GM12874 (cell line): Measurements from ENCODE around the gene FBXW12.
A peak's percentile ranks its signal among the peaks of the same experiment; 100 is the strongest.

ENCODE experiments used
- TF ChIP-seq, protein P1 (sequence below): IDR thresholded peaks from 2 replicates; pipeline ENCODE4 v1.5.1; 2011; ENCODE audit warnings: low read depth, mild to moderate bottlenecking, control low read depth, low read length, moderate library complexity; ENCODE audit not compliant: insufficient read depth

FBXW12 gene

DNA sequence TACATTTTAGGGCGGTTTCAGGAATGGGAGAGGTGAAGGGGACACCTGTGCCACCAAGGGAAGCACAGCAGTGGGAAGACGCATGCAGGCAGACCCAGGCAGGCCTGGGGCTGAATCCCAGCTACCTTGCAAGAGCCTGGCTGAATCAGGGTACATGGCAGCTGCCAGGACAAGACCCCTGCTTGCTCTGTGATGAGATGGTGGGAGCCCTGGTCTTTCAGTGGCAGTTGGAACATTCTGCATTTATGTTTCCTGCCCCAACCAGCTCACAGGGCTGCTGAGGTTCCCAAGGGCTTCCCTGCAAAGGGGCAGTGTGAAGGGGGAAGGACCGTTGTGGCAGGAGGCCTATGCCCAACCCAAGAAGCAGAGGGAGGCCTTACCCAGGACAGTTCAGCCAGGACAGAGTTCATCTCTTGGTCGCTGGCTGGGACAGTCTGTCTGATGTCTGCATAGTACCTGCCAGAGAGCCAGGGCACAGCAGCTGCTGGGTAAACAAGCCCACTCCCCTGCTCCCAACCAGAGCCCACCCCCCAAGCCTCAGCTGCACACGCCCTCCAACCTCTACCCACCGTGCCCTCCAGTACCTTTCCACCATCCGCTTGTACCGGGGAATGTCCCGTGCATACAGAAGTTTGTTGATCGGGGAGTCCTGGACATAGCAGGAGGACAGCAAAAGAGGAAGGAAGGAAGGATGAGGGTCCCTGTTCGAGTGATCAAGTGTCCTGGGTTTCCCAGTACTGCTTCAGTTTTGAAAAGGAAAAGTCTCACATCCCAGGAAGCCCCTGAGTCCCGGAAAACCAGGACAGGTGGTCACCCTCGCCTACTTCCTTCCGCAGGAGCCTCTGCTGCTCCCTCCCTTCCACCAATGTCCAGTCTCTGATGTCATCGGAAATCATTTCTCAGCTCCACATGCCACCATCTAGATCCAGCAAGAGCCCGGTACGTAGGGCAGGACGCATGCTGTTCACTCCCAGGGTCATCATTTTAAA is 34.7 kb downstream of the FBXW12 start:
- TF ChIP-seq, protein P1, sequence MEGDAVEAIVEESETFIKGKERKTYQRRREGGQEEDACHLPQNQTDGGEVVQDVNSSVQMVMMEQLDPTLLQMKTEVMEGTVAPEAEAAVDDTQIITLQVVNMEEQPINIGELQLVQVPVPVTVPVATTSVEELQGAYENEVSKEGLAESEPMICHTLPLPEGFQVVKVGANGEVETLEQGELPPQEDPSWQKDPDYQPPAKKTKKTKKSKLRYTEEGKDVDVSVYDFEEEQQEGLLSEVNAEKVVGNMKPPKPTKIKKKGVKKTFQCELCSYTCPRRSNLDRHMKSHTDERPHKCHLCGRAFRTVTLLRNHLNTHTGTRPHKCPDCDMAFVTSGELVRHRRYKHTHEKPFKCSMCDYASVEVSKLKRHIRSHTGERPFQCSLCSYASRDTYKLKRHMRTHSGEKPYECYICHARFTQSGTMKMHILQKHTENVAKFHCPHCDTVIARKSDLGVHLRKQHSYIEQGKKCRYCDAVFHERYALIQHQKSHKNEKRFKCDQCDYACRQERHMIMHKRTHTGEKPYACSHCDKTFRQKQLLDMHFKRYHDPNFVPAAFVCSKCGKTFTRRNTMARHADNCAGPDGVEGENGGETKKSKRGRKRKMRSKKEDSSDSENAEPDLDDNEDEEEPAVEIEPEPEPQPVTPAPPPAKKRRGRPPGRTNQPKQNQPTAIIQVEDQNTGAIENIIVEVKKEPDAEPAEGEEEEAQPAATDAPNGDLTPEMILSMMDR = no peak

DNA sequence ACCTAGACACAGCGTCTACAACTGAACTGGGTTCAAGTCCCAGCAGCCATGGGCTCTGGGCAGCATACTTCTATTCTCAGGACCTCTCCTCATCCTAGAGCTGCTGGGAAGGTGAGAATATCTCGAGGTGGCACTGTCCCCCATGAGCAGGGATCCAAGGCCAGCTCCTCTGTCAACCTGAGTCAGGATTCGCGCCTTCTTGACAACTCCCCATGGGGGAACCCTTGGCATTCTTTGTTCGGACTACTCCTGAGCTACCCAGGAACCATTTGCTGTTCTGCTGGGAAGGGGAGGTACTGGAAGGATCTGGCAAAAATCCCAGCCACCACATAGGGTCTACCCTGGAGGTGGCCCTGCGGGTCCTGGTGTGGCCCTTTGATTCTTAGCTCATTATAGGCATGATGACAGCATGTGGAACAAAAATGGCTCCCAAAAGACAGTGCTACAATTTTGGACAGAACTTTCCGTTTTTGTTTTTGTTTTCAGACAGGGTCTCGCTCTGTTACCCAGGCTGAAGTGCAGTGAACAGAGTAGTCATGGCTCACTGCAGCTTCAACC is 35.6 kb downstream of the FBXW12 start:
- TF ChIP-seq, protein P1 = no peak

DNA sequence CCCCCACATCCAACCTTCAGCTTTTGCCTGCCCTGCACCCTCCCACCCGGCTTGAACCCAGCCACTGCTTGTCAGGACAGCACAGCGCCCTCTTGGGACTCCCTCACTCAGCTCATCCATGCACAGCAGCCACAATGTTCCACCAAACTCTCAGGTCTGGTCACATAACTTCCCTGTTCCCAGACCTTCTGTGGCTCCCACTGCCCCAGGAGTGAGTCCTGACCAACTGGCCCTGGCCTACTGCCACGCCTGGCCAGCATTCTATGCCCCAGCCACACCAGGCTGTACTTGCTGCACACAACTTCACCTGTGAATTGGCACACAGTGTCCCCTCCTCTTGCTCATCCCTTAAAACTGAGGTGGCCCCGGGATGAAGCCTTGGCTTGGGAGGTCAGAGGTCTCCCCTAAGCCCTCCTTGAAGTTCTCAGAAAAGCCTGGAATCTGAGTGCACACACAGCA is 36.8 kb downstream of the FBXW12 start:
- TF ChIP-seq, protein P1 = 0 out of 2 replicates have a peak, but pooled peaks have one; percentile 14

DNA sequence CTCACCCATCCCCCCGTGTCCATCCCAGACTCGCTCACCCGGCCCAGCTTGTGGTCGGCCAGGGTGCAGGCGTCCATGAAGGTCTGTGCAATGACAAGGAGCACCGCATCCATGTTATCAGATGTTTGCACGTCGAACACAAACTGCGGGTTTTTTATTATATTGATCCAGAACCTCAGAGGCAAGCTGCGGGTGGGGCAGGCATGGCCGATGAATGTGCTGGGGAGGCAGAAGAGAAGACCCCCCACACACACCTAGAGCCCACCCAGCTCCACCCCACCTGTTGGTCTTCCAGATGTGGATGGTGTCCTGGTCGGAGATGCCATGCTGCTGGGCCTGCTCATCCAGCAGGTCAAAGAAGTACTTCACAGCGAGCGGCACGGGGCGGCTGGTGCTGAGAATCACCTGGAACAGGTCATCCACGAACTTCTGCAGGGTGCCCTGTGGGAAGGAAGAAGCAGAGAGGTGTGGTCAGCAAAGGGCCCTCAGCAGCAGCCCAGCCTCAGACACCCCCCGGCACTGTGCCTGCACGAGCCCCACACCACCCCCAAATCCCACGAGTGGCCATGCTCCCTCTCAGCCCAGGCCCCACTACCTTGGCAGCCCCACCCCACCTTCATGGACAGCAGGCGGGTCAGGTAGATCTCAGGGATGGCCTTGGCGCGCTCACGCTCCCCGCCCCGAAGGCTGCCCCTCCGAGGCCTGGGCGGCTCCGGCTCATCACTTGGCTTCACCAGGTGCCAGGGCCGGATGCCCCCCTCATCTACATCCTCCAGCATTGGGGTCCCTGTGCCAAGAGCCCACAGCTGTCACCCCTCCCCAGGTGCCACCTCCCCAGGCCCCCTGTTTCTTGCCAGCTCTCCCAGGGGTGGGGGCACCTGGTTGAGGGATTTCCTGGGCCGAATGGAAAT is 37.5 kb downstream of the FBXW12 start:
- TF ChIP-seq, protein P1 = no peak

DNA sequence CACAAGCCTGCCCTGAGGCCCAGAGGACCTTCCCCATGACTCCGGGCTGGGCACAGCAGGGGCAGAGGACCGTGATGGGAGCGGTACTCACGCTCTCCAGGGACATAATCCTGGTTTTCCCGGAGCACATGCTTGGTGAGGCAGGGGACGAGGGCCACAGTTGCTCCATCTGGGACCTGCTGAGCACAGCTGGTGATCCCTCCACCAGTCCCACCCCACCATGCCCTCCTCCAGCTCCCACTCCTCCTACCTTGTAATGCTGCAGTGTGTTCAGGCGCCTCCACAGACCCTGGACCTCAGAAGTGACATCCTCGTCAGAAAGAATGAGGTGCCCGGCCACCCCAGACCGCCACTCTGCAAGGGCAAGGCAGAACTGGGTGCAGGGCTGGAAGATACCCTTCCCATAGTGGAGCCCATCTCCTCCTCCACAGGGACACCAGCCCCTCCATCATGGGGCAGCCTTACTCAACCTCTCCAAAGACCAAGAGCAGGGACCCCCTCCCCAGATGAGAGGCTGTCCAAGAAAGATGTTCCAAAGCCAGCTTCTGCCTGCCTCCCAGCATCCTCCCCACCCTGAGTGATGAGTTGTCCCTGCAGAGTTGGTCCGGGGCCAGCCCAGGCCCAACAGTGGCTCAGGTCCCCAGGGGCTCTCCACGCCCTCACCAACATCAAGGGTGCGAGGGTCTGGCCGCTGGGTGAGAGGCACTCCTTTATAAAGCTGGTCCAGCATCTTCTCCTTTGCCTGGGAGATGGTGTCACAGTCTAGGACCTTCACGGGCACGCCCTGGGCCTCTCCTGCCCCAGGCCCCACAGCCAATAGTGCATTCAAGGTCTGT is 38.4 kb downstream of the FBXW12 start:
- TF ChIP-seq, protein P1 = no peak

DNA sequence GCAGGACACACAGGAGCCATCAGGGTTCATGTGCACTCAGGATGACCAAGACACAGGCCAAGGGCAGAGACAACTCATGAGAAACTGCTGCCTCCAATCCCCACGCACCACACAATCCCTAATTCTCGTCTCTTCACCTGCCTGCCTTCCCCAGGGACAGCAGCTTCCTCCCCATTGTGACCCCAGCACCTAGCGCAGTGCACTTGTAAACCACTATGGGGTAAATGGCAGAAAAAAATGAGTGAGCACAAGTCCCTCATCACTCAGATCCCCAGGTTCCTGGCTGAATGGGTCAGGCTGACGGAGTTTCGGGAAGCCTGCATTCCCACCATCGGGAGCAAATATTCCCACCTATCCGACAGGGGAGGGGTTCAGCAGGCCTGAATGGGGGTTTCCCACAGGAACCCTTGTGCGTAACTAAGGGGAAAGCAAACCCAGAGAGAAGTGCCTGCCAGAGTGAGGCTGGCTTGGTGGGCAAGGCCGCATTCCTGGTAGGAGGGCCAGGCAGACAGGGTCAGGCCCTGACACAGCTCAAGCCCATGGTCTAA is 39.1 kb downstream of the FBXW12 start:
- TF ChIP-seq, protein P1 = no peak
